ENCODE data around the gene JMJD6. TPM values are rescaled to one million over a fixed set of nuclear protein-coding genes. Genes with fewer than 3 reads are reported as not detected.

The JMJD6 gene
- total RNA-seq, 1 donor from 2014 or later = 28.2 TPM

DNA sequence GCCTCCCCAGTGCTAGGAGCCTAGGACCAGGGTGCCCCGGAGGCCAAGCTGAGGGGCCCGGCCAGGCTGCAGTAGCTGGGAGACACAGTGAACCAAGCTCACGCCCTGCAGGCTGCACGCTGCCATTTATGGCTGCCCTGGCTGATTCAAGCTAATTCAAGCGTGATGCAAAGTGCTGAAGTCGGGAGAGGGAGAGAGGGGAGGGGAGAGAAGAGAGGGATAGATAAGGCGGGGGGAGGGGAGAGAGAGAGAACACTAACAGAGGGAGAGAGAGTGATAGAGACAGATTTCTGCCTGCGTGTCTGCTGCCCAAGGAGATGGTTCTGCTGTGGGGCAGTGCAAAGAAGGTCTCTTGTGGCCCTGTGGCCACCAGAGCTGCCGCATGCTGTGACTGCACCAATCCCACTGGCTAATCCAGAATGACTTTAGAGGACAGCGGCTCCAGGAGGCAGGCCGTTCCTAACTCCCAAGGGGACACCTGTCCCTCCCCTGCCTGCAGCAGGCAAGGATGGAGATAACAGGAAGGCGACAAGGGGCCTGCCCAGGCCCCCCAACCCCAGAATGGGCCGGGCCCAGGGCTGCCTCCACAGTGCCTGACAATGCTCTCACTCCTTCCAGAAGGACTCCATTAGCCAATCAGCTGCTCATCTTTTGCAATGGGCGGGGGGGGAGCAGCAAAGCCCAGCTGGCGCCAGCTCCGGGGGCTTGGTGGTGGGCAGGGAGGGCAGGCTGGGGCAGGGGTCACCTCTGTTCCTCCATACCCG is 28.5 kb downstream of the JMJD6 start:
- DNase-seq (ENCODE audit: low spot score) = no peak

DNA sequence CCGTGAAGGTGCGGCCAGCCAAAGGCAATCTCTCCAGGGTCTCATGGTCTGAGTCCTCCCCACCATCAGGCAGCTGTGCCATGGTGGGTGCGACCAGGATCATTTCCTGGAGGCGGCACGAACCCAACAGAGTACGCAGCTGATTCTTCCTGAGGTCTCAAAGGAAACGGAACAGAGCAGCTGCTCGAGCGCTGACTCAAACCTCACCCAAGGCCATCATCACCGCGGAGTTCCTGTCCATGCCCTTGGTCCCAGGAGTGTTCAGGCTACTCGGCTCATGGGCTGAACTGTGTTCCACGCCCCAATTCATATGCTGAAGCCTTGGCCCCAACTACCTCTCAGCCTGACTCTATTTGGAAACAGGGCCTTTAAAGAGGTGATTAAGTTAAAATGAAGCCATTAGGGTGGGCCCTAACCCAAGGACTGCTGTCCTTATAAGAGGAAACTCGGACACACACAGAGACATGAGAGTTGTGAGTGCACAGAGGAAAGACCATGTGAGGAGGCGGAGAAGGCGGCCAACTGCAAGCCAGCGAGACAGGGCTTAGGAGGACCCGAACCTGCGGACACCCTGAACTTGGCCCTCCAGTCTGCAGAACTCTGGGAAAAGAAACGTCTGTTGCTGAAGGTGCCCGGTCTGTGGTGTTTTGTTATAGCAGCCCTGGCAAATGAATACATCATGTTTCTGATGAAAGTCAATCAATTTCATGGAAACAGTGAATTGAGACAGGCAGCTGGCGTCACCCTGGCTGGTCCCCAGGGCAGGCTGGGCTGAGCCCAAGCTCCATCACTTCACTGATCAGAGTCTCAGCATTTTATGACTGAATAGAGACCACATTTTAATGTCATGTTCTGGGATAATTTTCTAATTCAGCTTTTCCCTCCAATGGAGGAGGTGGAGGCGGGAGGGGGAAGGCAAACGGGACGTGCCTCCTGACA is 29.4 kb downstream of the JMJD6 start:
- DNase-seq (ENCODE audit: low spot score) = no peak

DNA sequence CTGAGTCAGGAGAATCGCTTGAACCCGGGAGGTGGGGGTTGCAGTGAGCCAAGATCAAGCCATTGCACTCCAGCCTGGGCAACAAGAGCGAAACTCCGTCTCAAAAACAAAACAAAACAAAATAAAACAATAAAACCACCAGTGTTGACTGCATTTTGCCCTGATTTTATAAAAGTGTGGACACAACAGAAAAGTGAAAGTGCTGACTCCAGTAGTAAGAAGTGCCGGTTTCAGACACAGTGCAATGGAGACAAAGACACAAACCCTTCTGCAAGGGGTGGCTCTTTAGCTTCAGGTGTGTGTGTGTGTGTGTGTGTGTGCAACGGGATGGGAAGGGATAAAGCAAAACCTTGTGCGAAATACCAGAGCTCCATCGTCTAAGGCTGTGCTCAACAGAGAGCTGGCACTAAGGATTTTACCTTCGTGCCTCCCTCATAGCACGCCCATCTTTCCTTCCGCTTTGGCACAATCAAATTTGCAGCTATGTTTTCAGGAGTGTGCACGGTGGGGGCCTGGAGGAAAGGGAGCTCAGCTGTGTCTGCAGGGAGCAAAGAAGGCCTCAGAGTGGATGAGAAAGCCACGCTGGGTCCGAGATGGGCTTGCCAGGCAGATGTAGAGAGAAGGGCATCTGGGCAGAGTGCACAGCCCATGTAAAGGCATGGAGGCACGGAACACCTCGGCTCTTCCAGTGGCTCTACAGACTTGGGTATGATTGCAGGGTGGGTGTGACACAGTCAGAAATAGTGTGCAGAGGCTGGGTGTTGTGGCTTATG is 31.2 kb downstream of the JMJD6 start:
- DNase-seq (ENCODE audit: low spot score) = no peak

DNA sequence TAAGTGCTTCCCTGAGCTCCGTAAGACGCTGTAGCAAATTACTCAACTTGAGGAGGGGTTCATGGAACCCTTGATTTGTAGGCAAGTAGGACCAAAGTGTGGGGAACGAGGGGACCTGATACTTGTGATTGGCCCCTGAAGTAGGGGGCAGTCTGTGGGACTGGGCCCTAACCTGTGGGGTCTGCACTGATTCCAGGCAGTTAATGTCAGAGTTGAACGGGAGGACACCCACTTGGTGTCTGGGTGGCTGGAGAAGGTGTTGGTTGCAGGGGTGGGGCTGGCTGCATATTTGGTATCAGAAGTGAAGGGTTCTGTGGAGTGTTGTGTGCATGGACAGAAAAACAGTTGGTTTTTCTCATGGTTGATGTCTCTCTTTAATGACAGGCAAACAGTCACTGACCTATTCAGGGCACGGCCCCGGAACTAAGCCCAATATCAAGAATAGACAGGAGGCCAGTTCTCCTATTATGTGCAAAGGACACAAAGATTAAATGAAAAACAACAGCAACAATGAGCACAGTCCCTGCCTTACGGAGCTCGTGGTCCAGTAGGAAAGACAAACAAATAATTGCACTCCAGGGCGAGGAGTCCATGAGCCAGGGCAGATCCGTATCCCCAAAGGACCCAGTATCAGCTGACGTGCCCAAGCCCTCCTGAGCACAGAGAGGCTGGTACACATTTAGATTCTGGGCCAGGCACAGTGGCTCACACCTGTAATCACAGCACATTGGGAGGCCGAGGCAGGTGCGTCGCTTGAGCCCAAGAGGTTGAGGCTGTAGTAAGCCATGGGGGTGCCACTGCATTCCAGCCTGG is 34.8 kb downstream of the JMJD6 start:
- no peak for DNase-seq (ENCODE audit: low spot score)

DNA sequence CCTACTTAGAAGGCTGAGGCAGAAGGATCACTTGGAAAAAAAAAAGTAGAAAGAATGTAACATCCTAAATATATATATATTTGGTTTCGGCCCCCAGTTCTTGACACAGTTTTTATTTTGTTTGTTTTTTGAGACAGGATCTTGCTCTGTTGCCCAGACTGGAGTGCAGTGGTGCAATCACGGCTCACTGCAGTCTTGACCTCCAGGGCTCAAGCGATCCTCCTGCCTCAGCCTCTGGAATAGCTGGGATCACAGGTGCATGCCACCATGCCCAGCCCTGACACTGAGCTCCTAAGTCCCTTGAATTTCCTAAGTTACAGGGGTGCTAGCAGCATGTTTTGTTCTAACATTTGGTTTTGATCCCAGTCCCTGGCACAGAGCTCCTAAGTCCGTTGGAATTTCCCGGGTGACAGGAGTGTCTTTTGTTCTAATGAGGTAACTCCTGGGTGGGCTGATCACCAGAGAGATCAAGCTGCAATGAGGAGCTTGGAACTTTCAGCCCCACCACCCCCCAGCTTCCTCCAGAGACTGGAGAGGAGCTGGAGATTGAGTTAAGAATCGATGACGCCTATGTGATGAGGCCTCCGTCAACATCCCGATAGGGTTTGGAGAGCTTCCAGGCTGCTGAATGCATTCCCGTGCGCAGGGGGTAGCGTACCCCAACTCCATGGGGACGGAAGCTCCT is 35.7 kb downstream of the JMJD6 start:
- no peak for DNase-seq (ENCODE audit: low spot score)

DNA sequence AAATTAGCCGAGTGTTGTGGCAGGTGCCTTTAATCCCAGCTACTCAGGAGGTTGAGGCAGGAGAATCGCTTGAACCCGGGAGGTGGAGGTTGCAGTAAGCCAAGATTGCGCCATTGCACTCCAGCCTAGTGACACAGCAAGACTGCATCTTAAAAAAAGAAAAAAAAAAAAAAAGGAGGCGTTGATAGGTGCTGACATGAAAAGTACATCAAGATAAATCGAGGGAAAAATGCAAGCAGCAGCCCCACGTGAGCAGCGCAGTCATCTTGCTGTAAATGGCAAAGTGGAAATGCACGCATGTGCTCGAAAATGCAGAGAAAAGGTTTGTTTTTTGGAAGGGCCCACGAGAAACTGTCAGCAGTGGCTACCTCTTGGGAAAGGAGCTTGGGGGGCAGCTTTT is 36.5 kb downstream of the JMJD6 start:
- DNase-seq (ENCODE audit: low spot score) = no peak

DNA sequence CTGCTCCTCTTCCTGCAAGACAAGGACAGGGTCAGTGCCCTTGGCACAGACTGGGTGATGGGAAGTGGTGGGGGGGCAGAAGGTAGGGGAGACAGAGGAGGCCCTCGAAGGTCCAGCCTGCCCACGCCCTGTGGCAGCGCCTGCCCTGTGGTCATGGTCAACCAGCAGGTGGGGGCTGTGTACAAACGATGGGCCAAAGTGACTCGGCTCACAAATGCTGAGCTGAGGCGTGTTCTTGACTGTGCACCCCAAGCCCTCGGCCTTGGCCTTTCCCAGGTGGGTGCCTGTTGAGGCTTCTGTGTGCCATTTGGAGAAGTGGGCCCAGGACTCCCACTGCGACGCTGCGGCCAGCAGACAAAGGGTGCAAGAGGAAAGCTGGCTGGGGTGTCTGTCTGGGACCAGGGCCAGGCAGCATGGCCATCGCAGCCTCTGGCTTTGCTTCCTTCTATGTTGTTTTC is 38.2 kb downstream of the JMJD6 start:
- DNase-seq (ENCODE audit: low spot score) = no peak

DNA sequence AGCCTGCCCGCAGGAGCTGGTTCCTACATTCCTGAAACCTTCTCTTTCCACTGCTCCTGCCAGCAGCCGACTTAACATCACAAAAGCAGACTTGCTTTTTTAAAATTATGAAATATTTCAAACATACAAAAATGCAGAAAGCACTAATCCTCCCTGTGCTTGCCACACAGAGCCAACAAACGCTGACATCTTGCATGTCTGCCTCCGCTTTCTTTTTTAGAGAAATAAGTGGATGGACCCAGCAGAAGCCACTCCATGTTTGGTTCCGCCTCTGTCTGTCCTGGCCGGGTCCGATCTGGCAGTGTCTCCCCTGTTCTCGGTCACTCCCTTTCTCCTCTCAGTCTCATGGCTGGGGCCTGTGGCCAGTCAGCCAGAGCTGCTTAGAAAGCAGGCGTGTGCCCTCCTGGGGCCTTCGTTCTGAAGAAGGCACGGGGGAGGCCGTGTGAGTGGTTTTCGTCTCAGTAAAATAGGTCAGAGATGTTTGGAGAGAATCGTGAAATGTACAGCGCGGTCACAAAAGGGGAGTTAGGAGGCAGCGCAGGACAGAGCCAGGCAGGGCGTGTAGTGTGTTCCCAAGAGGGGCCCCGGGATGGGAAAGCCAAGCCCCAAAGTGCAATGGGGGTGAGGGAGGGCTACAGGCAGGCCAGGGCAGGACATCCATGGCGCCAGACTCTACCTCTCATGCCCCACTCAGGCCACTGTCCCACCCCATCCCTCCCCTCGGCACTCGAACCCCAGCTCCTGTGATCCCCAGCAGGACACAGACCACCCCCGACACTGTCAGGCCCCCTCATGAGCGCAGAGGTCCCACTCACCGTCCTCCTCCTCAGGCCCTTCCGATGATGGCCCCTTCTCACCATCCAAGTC is 38.9 kb downstream of the JMJD6 start:
- no peak for DNase-seq (ENCODE audit: low spot score)

DNA sequence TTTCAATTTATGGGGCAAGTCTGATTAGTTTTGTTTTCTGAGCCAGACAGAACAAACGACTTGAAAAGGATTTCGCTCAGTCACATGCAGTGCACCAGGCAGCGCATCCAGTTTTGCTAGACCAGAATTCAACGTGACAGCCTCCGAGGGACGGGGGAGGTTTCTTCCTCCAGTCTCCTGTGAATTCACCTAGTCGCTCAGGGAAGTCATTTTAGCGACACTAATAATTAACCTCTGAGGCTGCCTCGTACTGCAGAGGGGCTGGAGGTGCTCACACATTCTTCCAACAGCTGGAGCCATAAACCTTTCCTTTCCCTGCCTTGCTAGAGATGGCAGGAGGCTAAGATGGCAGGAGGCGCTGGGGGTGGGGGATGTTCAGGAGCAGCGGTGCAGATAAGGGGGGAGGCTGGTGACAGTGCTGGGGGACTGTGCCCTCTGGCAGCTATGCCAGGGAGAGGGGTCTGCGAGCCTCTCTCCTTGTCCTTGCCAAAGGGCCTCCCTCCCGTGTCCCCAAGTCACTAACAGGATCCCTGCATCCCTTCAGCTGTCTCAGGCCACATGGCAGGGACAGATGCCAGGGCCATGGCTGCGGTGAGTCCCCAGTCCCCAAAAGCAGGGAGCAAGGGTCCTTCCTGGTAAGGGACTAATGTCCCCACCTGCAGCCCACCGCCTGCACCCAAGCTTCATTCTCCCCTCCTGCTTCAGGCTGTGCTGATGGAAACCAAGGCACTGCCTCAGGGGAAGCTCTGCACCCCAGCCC is 39.7 kb downstream of the JMJD6 start:
- no peak for DNase-seq (ENCODE audit: low spot score)

DNA sequence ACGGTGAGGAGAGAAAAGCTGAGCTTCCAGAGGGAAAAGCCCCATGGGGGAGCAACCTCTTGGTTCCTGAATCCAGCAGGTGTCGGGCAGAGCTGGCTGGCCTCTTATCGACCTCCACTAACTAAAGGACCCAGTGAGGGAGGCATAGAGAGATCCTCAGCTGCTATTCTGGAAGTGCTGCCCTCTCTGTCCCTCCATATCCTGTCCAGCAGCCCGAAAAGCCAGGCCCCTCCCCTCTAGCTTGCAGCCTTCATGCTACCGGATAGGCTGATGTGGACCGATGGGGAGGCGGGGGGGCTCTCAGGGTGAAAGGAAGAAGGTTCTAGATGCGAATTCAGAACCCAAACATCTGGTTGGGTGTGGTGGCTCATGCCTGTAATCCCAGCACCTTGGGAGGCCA is 40.6 kb downstream of the JMJD6 start:
- no peak for DNase-seq (ENCODE audit: low spot score)

DNA sequence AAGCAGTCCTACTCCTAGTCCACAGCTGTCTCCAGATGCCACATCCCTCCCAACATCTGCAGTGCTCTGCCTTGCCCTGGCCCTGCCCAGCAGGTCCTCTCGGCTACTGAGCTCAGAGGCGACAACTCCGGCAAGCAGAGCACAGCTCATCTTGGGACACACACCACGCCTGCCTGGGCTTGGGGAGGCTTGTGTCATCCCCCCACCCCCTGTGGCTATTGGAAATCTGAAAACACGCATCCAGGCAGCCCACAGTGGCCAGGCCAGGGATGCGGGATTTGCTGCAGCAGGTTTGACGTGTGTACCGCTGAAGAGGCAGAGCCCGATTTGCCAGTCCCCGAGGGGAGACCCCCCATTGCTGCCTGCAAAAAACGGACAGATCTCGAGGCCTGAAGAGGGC is 41.0 kb downstream of the JMJD6 start:
- DNase-seq (ENCODE audit: low spot score) = no peak

DNA sequence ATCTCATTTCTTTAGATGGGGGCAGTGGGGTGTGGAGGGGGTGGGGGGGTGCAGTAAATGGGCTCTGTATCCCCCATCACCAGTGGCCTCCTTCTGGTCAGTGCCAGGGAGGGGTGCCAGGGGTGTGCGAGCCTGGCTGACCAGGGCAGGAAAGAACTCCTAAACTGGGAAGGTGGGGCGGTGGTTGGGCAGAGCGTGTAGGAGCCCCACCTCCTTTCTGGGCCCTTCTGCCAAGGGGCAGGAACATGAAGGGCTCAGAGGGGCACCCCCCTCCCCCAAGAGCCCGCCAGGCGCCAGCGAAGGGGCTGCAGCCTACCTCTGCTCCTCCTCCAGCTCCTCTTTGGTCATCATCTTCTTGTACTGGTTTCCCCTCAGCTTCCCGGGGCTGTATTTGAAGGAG is 41.6 kb downstream of the JMJD6 start:
- no peak for DNase-seq (ENCODE audit: low spot score)

DNA sequence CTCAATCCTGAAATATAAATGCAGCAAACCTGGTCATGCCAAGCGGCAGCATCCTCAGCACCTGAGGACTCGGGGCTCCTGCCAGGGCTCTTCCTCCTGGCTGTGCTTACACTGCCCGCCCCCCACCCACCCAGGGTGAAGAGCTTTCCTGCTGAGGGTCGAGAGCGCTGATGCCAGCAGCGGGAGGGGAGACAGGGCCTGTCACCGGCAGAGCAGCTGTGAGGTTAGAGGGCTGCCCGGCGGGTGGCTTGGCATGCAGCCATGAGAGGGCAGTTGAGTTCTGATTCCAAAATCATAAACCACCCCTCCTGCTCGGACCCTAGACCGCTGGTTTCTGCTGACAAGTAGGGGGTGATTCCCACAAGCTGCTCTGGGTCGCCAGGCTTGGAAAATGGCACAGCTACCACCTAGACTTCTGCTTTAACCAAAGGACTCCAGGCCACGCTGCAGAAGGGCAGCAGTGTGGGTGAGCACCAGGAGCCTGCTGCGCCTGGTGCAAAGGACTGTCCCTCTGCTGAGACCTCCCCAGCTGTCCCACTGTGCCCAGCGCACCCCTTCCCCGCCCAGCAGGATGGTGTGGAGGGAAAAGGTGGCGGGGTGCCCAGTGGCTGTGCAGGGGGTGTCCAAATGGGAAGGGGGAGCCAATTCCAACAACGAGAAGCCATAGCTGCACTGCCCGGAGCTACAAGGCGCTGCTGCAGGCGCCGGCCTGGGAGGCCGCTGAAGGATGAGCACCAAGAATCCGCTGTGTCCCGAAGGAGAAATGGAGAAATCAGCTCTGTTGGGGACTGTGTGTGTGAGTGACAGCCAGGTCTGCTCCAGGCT is 42.3 kb downstream of the JMJD6 start:
- no peak for DNase-seq (ENCODE audit: low spot score)

DNA sequence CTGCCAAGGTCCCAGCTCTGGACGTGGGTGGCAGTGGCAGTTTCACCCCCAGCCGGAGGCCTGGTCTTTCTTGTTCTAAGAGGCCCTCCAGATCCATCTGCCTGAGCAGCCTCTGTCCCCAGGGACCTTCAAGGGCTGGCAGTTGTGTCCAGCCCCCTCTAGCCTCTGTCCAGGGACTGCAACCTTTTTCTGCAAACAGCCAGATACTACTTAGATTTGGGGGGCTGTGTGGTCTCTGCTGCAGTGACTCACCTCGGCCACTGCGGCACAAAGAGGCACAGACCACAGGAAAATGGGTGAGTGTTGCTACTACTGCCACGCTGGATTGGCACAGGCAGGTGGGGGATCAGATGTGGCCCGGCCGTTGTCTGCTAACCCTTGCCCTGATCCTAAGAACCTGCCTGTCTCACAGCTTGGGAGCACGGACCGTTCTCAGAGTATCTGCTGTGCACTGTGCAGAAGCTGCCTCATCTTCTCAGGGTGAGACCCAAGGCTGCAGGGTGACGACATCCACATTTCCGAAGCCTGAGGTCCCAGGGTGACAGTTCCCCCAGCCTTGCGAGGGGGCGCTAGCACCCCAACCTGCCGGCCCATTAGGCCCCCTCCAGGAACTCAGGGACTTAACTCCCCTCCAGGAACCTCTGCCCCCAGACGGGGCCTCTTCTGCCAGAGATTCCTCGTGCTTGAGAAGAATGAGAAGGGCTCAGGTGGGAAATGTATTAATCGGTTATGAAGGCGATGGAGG is 43.2 kb downstream of the JMJD6 start:
- no peak for DNase-seq (ENCODE audit: low spot score)

DNA sequence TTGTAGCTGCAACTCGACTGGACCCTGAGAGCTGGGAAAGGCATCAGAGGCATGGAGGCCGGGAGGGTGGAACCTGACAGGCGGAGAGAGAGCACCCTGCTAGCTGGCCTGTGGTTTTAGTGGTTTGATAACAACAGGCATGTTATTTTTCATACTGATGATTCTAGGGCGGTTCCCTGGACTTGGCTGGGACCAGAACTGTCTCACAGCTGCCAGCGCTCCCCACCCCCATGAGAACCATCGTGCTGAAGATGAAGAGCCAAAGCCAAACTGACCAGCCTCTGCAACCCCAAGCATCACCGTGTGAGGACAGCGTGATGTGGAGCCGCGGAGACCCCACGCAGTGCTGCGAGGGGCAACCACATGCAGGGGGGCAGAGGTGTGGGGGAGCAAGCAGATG is 44.1 kb downstream of the JMJD6 start:
- no peak for DNase-seq (ENCODE audit: low spot score)

DNA sequence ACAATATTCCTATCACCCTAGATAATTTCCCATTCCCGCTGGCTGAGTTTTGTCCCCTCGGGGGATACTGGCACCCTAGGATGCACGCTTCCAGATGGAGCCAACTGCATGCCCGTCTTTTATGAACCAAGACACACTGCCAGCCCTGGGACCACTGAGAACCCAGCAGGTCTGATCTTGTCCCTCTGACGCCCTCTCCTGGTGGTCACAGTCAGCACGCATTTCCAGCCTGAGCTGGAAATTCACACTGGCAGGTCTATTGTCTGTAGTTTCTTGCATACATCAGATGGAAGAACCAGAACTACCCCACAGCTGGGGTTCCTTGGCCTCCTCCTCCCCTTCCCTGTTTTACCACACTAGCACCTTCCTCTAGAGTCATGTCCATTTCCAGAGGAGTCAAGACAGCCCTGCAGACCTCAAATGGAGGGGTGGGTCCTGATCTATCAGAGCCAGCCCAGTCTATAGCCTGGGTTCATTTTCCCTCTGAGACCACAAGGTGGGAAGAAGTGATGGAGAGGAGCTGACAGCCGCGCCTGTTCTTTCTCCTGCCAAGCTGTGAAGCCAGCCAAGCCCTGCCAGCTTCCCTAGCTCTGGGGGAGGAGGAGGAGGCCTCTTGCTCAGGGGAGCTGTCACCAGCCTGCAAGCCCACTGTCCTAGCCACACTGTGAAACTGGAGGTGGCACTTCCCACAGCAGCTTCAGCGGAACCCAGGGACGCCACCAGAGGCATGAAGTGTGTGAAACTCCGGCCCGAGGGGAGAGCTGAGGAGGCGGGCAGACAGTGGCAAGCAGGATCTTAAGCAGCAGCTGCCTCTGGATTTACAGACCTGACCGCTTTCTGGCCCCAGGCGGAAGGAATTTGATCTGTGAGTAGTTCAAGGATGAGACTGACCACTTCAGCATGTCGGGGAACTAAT is 44.9 kb downstream of the JMJD6 start:
- peak; percentile 79 for DNase-seq (ENCODE audit: low spot score)

Measured in ureter (tissue), 1 donor.